Epidermal melanocyte (primary cell): ENCODE data around the gene ADGRG3.

ENCODE experiments used
- DNase-seq: peaks from one replicate; pipeline ENCODE4 v3.0.0; 2011; ENCODE audit warnings: low spot score; ENCODE audit not compliant: insufficient read length

Gene ADGRG3

GRCh38 chr16:57694725-57695679, 26.9 kb downstream of the ADGRG3 start, which contains the start of gene DRC7:
DRC7 (plus strand) TSS chr16:57694806; CDS start chr16:57697950, 3,144 bp downstream.
- no peak for DNase-seq

- DNase-seq = no peak
Observed at GRCh38 chr16:57695680-57696069, 27.6 kb downstream of the ADGRG3 start.

- DNase-seq = no peak
Observed at GRCh38 chr16:57696240-57696639, 28.1 kb downstream of the ADGRG3 start.

GRCh38 chr16:57697896-57698537, 29.9 kb downstream of the ADGRG3 start:
- DNase-seq = no peak

- DNase-seq = no peak
Observed at GRCh38 chr16:57698812-57699405, 30.8 kb downstream of the ADGRG3 start.

GRCh38 chr16:57699481-57699880, 31.4 kb downstream of the ADGRG3 start:
- DNase-seq = no peak

- DNase-seq = no peak
Observed at GRCh38 chr16:57699899-57700298, 31.8 kb downstream of the ADGRG3 start.

- DNase-seq = no peak
Observed at GRCh38 chr16:57700781-57701551, 32.9 kb downstream of the ADGRG3 start.

GRCh38 chr16:57701759-57702371, 33.8 kb downstream of the ADGRG3 start:
- DNase-seq = no peak

- no peak for DNase-seq
Observed at GRCh38 chr16:57703416-57704010, 35.4 kb downstream of the ADGRG3 start.

- DNase-seq = no peak
Observed at GRCh38 chr16:57704011-57704904, 36.2 kb downstream of the ADGRG3 start.

- DNase-seq = no peak
Observed at GRCh38 chr16:57704905-57705852, 37.1 kb downstream of the ADGRG3 start.

- DNase-seq = no peak
Observed at GRCh38 chr16:57706717-57707116, 38.6 kb downstream of the ADGRG3 start.

GRCh38 chr16:57707331-57707730, 39.2 kb downstream of the ADGRG3 start:
- DNase-seq = no peak

GRCh38 chr16:57708168-57708567, 40.1 kb downstream of the ADGRG3 start:
- no peak for DNase-seq

GRCh38 chr16:57709663-57710062, 41.6 kb downstream of the ADGRG3 start:
- no peak for DNase-seq

GRCh38 chr16:57711346-57711745, 43.2 kb downstream of the ADGRG3 start:
- DNase-seq = no peak

- DNase-seq = no peak
Observed at GRCh38 chr16:57711993-57712392, 43.9 kb downstream of the ADGRG3 start.
